Calu3 (cell line): ENCODE results near the gene ESRP2. TPM values are rescaled to one million over a fixed set of nuclear protein-coding genes. Genes with fewer than 3 reads are reported as not detected.

Experiments used
- Bru-seq: library from RNA; stranded (reverse); fragments of 400-500 nt; gene quantifications from one replicate; lab custom pipeline; 2021; lab: Mats Ljungman, UMichigan
- BruChase-seq, 2 experiments: library from RNA; stranded (reverse); fragments of 400-500 nt; gene quantifications; one replicate each; lab custom pipeline; 2021; lab: Mats Ljungman, UMichigan
- BruUV-seq: library from RNA; stranded (reverse); fragments of 400-500 nt; replicated peaks from 2 replicates; lab custom pipeline; 2021; lab: Mats Ljungman, UMichigan
- CTCF ChIA-PET: fragments of 300-600 bp; sonication (Branson Sonifier 250); formaldehyde crosslinking; loops from one replicate; lab custom pipeline; 2022; ENCODE audit warnings: antibody characterized with exemption; lab: Charles Lee
- DNase-seq: peaks from one replicate; pipeline ENCODE4 v3.0.0; 2022
- H3K27ac Mint-ChIP-seq: one replicate; pipeline ENCODE4 v1.8.0; 2022; ENCODE audit warnings: mixed read lengths; ENCODE audit not compliant: unreplicated experiment
- H3K27me3 Mint-ChIP-seq: one replicate; pipeline ENCODE4 v1.8.0; 2022; ENCODE audit warnings: mixed read lengths; ENCODE audit not compliant: unreplicated experiment
- H3K36me3 Mint-ChIP-seq: one replicate; pipeline ENCODE4 v1.8.0; 2022; ENCODE audit warnings: mild to moderate bottlenecking, moderate library complexity, mixed read lengths; ENCODE audit not compliant: insufficient read depth, unreplicated experiment
- H3K4me1 Mint-ChIP-seq: one replicate; pipeline ENCODE4 v1.8.0; 2022; ENCODE audit warnings: mild to moderate bottlenecking, low read depth, mixed read lengths; ENCODE audit not compliant: unreplicated experiment
- H3K4me3 Mint-ChIP-seq: one replicate; pipeline ENCODE4 v1.8.0; 2022; ENCODE audit warnings: mild to moderate bottlenecking, low read depth, moderate library complexity, mixed read lengths; ENCODE audit not compliant: unreplicated experiment
- H3K9me3 Mint-ChIP-seq: one replicate; pipeline ENCODE4 v1.8.0; 2022; ENCODE audit warnings: low read depth, mixed read lengths; ENCODE audit not compliant: unreplicated experiment
- intact Hi-C: fragments of 100-400 bp; cut with micrococcal nuclease; formaldehyde crosslinking; loops from one replicate; pipeline ENCODE4 v1.10.0; 2022; ENCODE audit not compliant: unreplicated experiment
- long read RNA-seq: library from polyadenylated mRNA; stranded (forward); transcript quantifications from one replicate; pipeline ENCODE4 v2.0.0, GENCODE V29; 2022
- total RNA-seq: library from RNA; stranded (reverse); gene quantifications from 2 replicates; pipeline ENCODE4 v1.2.3, GENCODE V29; 2022
- TF ChIP-seq, protein P1 (sequence below): fragments of 200-600 bp; IDR thresholded peaks from one replicate; pipeline ENCODE4 v1.8.0; 2022; ENCODE audit warnings: antibody characterized with exemption; ENCODE audit not compliant: unreplicated experiment

ESRP2 gene
- total RNA-seq (100 and 103 TPM in 2 replicates), Bru-seq, nascent RNA (percentile 82 among the genes with signal in this experiment), BruChase-seq, experiment 1, labeled RNA remaining after a 6-hour chase (percentile 89 among the genes with signal in this experiment), BruChase-seq, experiment 2, labeled RNA remaining after a 2-hour chase (percentile 95 among the genes with signal in this experiment)
- long read RNA-seq, transcript ESRP2-202 (15 exons, 3,793 nt): major isoform, 26 of 62 reads
- long read RNA-seq, partial matches to known transcripts: 16 of 62 reads
- long read RNA-seq, other reads (novel, unspliced or antisense): 20 of 62 reads

DNA sequence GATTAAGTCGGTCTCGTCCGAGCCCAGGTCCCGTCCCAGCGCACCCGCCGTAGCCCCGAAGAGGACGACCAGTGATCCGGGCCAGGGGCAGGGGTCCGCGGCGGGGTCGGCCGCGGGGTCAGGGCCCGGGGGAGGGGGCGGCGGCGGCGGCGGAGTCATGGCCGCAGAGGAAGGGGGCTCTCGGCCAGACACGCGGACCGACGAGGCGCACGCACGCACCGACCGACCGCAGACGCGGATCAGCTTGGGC lies at the start of gene ESRP2:
TSS of gene ESRP2 (minus strand) at position 241 of the 250 bp plus-strand sequence. CDS start at position 159, 82 bp downstream.
- Mint-ChIP-seq H3K27me3 (no peaks in the 10 kb centered on the region), H3K27ac (peak within 1 kb of the TSS; percentile 95), H3K36me3 (peaks cover 89% of the 10 kb centered on the region), H3K9me3 (no peaks in the 10 kb centered on the region), H3K4me3 (peak within 1 kb of the TSS; percentile 74), H3K4me1 (peaks cover 30% of the 10 kb centered on the region)
- TF ChIP-seq, protein P1, sequence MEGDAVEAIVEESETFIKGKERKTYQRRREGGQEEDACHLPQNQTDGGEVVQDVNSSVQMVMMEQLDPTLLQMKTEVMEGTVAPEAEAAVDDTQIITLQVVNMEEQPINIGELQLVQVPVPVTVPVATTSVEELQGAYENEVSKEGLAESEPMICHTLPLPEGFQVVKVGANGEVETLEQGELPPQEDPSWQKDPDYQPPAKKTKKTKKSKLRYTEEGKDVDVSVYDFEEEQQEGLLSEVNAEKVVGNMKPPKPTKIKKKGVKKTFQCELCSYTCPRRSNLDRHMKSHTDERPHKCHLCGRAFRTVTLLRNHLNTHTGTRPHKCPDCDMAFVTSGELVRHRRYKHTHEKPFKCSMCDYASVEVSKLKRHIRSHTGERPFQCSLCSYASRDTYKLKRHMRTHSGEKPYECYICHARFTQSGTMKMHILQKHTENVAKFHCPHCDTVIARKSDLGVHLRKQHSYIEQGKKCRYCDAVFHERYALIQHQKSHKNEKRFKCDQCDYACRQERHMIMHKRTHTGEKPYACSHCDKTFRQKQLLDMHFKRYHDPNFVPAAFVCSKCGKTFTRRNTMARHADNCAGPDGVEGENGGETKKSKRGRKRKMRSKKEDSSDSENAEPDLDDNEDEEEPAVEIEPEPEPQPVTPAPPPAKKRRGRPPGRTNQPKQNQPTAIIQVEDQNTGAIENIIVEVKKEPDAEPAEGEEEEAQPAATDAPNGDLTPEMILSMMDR: no peak
- CTCF ChIA-PET: interaction anchor here (1.2 kb wide), 1 partner anchor 26 kb away, joined by 4 read pairs; no protein-coding TSS in a partner anchor
- no TSS peak for BruUV-seq
- DNase-seq: no peak
- intact Hi-C loops: loop anchor here (2.0 kb wide), 1 partner anchor 93 kb away; no protein-coding TSS in a partner anchor

DNA sequence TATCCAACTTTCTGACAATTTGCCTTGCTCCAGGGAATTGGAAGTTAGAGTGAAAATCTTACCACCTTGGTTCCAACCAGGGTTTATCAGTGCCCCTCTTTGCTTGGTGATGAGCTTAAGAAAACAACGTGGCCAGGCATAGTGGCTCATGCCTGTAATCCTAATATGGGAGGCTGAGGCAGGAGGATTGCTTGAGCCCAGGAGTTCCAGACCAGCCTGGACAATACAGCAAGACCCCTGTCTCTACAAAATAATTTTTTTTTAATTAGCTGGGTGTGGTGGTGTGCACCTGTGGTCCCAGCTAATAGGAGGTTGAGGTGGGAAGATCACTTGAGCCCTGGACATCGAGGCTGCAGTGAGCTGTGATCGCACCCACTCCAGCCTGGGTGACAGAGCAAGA lies 49.8 kb upstream of the ESRP2 start:
- no peaks in the 10 kb centered on the region for H3K9me3 Mint-ChIP-seq
- intact Hi-C loops: no loop called here
- no peak for DNase-seq
- TF ChIP-seq, protein P1: no peak
- H3K36me3 Mint-ChIP-seq: peaks cover 19% of the 10 kb centered on the region
- no peaks in the 10 kb centered on the region for H3K4me1 Mint-ChIP-seq
- no peak overlapping the region for H3K4me3 Mint-ChIP-seq
- no peaks in the 10 kb centered on the region for H3K27me3 Mint-ChIP-seq
- H3K27ac Mint-ChIP-seq: no peak overlapping the region
- BruUV-seq: no TSS peak
- CTCF ChIA-PET: interaction anchor here (0.7 to 1.5 kb wide), 2 partner anchors 11 to 15 kb away, joined by 3 to 7 read pairs; no protein-coding TSS in a partner anchor

DNA sequence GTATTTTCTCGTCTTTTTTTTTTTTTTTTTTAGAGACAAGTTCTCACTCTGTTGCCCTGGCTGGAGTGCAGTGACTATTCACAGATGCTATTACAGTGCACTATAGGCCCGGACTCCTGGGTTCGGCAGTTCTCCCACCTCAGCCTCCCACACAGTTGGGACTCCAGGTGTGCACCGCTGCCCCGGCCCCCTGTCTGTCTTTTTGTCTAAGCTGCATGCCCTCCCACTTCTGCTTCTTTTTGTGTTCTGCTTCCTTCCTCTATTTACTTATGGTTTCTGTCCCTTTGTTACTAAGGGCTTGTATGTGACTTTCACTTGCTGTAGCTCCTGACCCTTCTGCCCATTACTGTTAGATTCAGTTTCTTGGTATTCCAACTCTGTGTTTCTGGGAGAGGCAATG lies 48.9 kb upstream of the ESRP2 start:
- Mint-ChIP-seq H3K27ac (no peak overlapping the region), H3K9me3 (no peaks in the 10 kb centered on the region), H3K27me3 (no peaks in the 10 kb centered on the region), H3K4me1 (no peaks in the 10 kb centered on the region), H3K4me3 (no peak overlapping the region), H3K36me3 (peaks cover 19% of the 10 kb centered on the region)
- no peak for DNase-seq
- CTCF ChIA-PET: interaction anchor here (0.6 kb wide), 1 partner anchor 20 kb away, joined by 4 read pairs; no protein-coding TSS in a partner anchor
- BruUV-seq: no TSS peak
- TF ChIP-seq, protein P1: no peak
- intact Hi-C loops: loop anchor here (1.0 kb wide), 1 partner anchor 19 kb away; no protein-coding TSS in a partner anchor

DNA sequence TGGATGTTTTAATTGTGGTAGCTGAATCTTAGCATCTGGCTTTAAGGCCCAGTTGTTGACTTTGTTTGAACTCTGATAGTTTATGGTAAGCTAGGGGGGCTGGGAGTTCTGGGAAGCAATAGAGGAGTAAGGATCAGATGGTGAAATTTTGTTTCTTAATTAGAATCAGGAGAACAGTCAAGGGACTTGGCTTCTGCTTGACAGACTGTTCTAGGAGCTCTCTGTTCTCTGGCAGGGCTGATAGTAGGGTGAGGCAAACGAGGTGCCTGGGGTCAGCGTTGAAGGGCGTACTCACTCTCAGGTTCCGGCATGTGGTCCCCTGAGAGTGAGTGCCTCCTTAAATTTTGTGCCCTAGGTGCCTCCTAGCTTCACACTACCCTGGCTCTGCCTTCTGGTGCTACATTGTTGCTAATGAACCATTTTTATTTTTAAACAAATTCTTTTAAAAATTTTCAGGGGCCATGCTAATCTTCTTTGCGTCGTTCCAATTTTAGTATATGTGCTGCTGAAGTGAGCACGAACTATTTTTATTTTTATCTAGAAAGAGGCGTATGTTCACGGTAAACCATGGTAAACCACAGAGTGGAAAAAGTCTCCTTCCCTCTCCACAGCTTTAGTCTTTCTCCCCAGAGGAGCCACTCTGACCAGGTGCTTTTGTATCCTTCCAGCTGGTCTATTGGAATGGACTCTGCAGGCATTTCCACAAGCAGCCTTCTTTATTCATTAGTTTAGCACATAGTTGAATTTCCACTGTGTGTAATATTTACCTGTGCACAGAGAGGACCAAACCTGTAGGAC lies 48.1 kb upstream of the ESRP2 start:
- BruUV-seq: no TSS peak
- H3K9me3 Mint-ChIP-seq: no peaks in the 10 kb centered on the region
- CTCF ChIA-PET: interaction anchor here (0.6 kb wide), 2 partner anchors 19 to 244 kb away, joined by 3 to 4 read pairs; no protein-coding TSS in a partner anchor

More for the DNA sequence above, 48.1 kb upstream of the ESRP2 start:
- peaks cover 19% of the 10 kb centered on the region for H3K36me3 Mint-ChIP-seq
- no peak for DNase-seq
- intact Hi-C loops: loop anchor here (1.0 kb wide), 1 partner anchor 18 kb away; no protein-coding TSS in a partner anchor
- H3K27me3 Mint-ChIP-seq: no peaks in the 10 kb centered on the region
- H3K4me3 Mint-ChIP-seq: no peak overlapping the region
- TF ChIP-seq, protein P1: no peak
- no peak overlapping the region for H3K27ac Mint-ChIP-seq
- no peaks in the 10 kb centered on the region for H3K4me1 Mint-ChIP-seq
